MG63 (cell line): Measurements from ENCODE around the gene CEP112. TPM values are rescaled to one million over a fixed set of nuclear protein-coding genes. Genes with fewer than 3 reads are reported as not detected.
"Not testable (repeated sequence)": the region's sequence is repeated elsewhere in the genome, so short reads cannot be mapped to it uniquely, and the experiment has no call there.

Experiments
- DNase-seq: peaks from one replicate; pipeline ENCODE4 v3.0.0-alpha.2; 2020
- H3K27me3 ChIP-seq: fragments of 250-450 bp; sonication (Bioruptor Pico); 2 replicates; pipeline ENCODE4 v1.5.1; 2020; ENCODE audit warnings: mild to moderate bottlenecking, moderate library complexity
- H3K36me3 ChIP-seq: fragments of 250-450 bp; sonication (Bioruptor Pico); 2 replicates; pipeline ENCODE4 v1.5.1; 2020; ENCODE audit warnings: mild to moderate bottlenecking, moderate library complexity
- H3K4me3 ChIP-seq: fragments of 250-450 bp; sonication (Bioruptor Pico); 2 replicates; pipeline ENCODE4 v1.5.1; 2020; ENCODE audit warnings: mild to moderate bottlenecking, moderate library complexity
- H3K9me3 ChIP-seq: fragments of 250-450 bp; sonication (Bioruptor Pico); 2 replicates; pipeline ENCODE4 v1.5.1; 2020; ENCODE audit warnings: mild to moderate bottlenecking, moderate library complexity
- total RNA-seq: library from RNA; depleted of rRNA; stranded (reverse); fragments of >200 nt; shearing (Covaris generic); gene quantifications from 2 replicates; pipeline ENCODE4 v1.2.3, GENCODE V29; 2014; ENCODE audit warnings: low replicate concordance

Gene CEP112
- total RNA-seq, 1 experiment from 2014 or later: 0.59 TPM

DNA sequence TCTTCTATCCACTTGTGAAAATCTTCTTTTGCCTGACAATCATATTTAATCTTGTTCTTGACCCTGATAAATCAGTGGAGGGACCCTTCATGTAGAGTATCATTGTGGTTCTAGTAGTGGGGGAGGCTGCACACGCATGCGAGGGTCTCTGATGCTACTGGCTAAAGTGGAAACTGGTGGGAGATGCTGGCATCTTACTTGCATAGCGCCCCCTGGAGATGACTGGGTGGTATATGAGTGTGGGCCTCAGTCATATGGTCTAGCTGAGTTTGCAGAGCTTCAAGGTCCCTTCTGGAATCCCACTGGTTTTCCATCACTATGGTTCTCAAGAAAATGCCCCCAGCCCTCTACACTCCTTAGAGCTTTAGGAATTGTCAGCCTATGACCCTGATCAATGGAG is 394.1 kb downstream of the CEP112 start:
- no peak for DNase-seq
- no peaks in the 10 kb centered on the region for H3K36me3 ChIP-seq
- no peaks in the 10 kb centered on the region for H3K27me3 ChIP-seq
- no peak overlapping the region for H3K4me3 ChIP-seq
- peaks cover 24% of the 10 kb centered on the region for H3K9me3 ChIP-seq

DNA sequence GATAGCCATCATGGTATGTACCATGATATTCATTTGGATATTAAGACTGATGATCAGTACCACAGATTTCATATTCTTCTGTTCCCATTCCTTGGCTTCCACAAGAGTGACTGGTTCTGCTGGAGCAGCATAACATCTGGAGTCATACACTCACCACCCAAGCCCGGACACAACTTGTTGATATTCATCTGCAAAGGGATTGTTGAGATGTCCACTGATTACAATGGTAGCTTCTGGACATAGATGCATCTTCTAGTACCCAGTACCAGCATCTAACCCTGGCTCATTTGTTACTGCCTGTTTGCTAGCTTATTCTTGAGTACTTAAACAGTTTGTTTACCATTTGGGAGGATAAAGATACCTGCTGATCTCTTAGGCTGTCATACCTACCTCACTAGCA is 394.8 kb downstream of the CEP112 start:
- peaks cover 17% of the 10 kb centered on the region for H3K9me3 ChIP-seq
- no peaks in the 10 kb centered on the region for H3K27me3 ChIP-seq
- no peak for DNase-seq
- no peak overlapping the region for H3K4me3 ChIP-seq
- H3K36me3 ChIP-seq: no peaks in the 10 kb centered on the region

GRCh38 chr17:65794572-65794971 is 397.4 kb downstream of the CEP112 start:
- DNase-seq: no peak
- H3K4me3 ChIP-seq: no peak overlapping the region
- H3K36me3 ChIP-seq: no peaks in the 10 kb centered on the region
- no peaks in the 10 kb centered on the region for H3K9me3 ChIP-seq
- H3K27me3 ChIP-seq: no peaks in the 10 kb centered on the region

DNA sequence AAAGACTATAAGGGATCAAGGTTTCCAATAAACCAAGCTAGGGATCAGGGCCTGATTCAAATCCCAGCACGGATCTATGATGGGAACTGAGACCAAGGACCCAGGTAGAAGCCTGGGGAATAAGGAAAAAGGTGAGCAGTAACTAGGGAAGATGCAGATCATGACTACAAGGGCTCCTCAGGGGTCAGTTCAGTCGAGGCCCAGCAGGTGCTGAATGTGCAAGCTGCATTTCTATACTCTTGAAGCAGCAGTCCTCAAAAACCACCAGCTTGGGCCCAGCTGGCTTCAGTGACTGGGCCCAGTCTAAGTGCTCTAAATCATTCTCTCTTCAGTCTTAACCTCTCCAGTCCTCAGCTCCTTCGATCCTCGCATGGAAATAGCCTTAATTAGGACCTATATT is 401.7 kb downstream of the CEP112 start:
- Histone ChIP-seq H3K9me3 (no peaks in the 10 kb centered on the region), H3K36me3 (no peaks in the 10 kb centered on the region), H3K27me3 (no peaks in the 10 kb centered on the region), H3K4me3 (no peak overlapping the region)
- DNase-seq: no peak

GRCh38 chr17:65787503-65787902 is 404.4 kb downstream of the CEP112 start:
- H3K27me3 ChIP-seq: no peaks in the 10 kb centered on the region
- DNase-seq: no peak

GRCh38 chr17:65786479-65786878 is 405.5 kb downstream of the CEP112 start:
- Histone ChIP-seq H3K36me3 (no peaks in the 10 kb centered on the region), H3K27me3 (no peaks in the 10 kb centered on the region), H3K9me3 (peaks cover 8% of the 10 kb centered on the region), H3K4me3 (no peak overlapping the region)
- peak; percentile 28 for DNase-seq

More at GRCh38 chr17:65787503-65787902, 404.4 kb downstream of the CEP112 start:
- no peaks in the 10 kb centered on the region for H3K36me3 ChIP-seq
- no peak overlapping the region for H3K4me3 ChIP-seq
- peaks cover under 1% of the 10 kb centered on the region; the same call in 1 of the 2 replicates for H3K9me3 ChIP-seq

DNA sequence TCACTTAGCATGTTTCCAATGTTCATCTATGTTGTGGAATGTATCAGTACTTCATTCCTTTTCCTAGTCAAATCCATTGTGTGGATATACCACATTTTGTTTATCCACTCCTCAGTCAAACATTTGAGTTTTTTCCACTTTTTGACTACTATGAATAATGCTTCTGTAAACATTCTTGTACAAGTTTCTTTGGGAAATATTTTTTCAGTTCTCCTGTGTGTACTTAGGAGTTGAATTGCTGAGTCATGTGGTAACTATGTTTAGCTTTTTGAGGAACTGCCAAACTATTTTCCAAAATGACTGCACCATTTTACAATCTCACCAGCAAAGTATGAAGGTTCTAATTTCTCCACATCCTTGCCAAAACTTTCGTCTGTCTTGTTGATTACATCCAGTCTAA is 406.8 kb downstream of the CEP112 start:
- no peak for DNase-seq

DNA sequence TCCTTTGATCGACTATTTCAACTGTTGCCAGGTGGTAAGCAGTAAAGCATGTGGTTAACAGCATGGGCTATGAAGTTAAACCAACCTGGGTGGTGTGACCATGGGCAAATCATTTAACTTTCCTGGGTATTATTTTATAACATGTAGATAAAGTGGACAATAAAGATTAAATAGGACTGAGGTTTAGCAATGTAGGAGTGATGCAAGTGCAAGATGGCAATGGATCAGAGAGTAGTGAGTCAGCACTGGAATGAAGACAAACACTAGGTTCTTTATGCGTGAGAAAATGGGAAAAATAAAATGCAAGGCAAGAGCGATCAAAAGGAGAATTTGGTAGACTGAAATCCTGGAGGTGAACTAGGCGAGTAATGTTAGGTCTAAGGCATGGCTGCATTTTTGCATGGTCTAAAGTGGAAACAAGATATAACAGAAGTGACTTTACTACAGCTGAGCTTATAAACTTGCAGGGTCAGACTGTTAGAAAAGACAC is 408.0 kb downstream of the CEP112 start:
- H3K27me3 ChIP-seq: no peaks in the 10 kb centered on the region
- H3K4me3 ChIP-seq: no peak overlapping the region
- peaks cover 8% of the 10 kb centered on the region for H3K9me3 ChIP-seq
- H3K36me3 ChIP-seq: no peaks in the 10 kb centered on the region
- DNase-seq: peak; percentile 67

More for the DNA sequence above, 406.8 kb downstream of the CEP112 start:
- Histone ChIP-seq H3K9me3 (peaks cover 8% of the 10 kb centered on the region), H3K4me3 (no peak overlapping the region), H3K27me3 (no peaks in the 10 kb centered on the region), H3K36me3 (no peaks in the 10 kb centered on the region)

DNA sequence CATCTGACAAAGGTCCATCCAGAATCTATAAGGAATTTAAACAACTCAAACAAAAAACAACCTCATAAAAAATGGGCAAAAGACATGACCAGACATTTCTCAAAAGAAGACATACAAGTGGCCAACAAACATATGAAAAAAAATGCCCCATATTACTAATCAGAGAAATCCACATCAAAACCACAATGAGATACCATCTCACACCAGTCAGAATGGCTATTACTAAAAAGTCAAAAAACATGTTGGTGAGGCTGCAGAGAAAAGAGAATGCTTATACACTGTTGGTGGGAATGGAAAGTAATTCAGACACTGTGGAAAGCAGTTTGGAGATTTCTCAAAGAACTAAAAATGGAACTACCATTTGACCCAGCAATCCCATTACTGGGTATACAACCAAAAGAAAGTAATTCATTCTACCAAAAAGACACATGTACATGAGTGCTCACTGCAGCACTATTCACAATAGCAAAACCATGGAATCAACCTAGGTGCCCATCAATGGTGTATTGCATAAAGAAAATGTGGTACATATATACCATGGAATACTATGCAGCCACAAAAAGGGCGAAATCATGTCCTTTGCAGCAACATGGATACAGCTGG is 409.7 kb downstream of the CEP112 start:
- not testable (repeated sequence) for H3K9me3 ChIP-seq, DNase-seq, H3K36me3 ChIP-seq, H3K27me3 ChIP-seq, H3K4me3 ChIP-seq

DNA sequence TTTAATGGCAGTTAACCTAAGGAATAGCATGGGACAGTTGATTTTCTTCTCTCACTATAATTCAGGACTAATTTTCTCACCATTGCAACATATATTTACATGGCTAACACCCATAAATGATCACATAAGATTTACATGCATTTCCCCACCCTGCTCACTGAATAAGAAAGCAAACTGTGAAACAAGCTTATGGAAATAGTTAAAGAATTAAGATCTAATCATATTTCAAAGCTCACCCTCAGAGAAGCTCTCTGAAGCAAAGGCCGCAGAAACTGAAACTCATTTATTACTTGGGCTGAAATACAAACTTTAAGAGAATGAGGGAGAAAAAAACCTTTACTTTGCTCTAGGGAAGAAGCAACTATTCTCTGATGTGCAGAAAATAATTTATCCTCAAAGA is 411.8 kb downstream of the CEP112 start:
- Histone ChIP-seq H3K9me3 (peaks cover 8% of the 10 kb centered on the region), H3K36me3 (no peaks in the 10 kb centered on the region), H3K27me3 (no peaks in the 10 kb centered on the region), H3K4me3 (no peak overlapping the region)
- no peak for DNase-seq

GRCh38 chr17:65776890-65777289 is 415.0 kb downstream of the CEP112 start:
- no peaks in the 10 kb centered on the region for H3K36me3 ChIP-seq
- no peak for DNase-seq
- no peak overlapping the region for H3K4me3 ChIP-seq
- H3K9me3 ChIP-seq: peaks cover 1% of the 10 kb centered on the region; the same call in 1 of the 2 replicates
- H3K27me3 ChIP-seq: no peaks in the 10 kb centered on the region

DNA sequence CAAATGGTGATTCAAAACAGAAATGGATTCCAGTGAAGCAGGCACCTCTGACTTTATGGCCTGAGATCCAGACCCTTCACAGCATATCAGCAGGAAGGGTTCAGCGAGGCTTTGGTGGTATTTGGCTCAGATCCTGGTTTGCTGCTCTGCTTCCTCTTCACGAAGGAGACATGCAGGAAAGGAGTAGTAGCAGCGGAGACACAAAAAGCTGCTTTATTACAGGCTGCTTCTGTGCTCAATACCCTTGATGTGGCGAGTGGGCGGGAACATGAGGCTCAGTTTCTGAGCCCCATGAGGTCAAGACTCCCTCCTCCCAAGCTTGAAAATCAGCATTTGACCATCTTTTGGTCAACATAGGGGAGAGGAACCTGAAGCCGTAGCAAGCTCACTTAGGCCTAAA is 417.1 kb downstream of the CEP112 start:
- no peaks in the 10 kb centered on the region for H3K27me3 ChIP-seq
- no peaks in the 10 kb centered on the region for H3K9me3 ChIP-seq
- no peak overlapping the region for H3K4me3 ChIP-seq
- DNase-seq: no peak
- H3K36me3 ChIP-seq: no peaks in the 10 kb centered on the region

- Histone ChIP-seq H3K27me3 (no peaks in the 10 kb centered on the region), H3K9me3 (no peaks in the 10 kb centered on the region; the same call in 1 of the 2 replicates), H3K36me3 (no peaks in the 10 kb centered on the region), H3K4me3 (no peak overlapping the region)
- DNase-seq: no peak
Measured at GRCh38 chr17:65772989-65773388, 418.9 kb downstream of the CEP112 start.

DNA sequence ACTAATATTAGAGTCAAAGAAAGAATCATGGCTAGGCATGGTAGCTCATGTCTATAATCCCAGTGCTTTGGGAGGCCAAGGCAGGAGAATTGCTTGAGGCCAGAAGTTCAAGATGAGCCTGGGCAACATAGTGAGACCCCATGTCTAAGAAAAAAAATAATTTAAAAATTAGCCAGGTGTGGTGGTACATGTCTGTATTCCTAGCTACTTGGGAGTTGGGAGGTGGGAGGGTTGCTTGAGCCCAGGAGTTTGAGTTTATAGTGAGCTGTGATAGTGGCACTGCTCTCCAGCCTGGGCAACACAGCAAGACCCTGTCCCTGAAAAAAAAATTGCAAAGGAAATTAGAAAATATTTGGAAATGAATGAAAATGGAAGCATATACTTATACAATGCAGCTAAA is 420.2 kb downstream of the CEP112 start:
- Histone ChIP-seq H3K36me3 (no peaks in the 10 kb centered on the region), H3K9me3 (no peaks in the 10 kb centered on the region; the same call in 1 of the 2 replicates), H3K27me3 (no peaks in the 10 kb centered on the region), H3K4me3 (no peak overlapping the region)
- DNase-seq: no peak

DNA sequence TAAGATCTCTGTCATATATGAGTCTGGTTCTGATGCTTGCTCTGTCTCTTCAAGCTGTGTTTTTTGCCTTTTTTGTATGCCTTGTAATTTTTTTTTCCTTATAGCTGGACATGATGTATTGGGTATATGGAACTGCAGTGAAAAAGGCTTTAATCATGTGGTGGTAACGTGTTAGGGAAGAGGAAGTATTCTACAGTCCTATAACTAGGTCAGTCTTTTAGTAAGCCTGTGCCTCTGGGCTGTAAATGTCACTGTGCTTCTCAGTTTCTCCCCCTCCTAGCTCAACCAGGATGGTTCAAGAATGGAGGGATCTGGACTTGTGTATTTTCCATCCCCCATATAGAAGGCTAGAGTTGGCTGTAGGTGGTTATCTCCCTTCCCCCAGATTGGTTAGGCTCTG is 428.1 kb downstream of the CEP112 start:
- H3K4me3 ChIP-seq: no peak overlapping the region
- H3K36me3 ChIP-seq: no peaks in the 10 kb centered on the region
- no peak for DNase-seq
- H3K27me3 ChIP-seq: no peaks in the 10 kb centered on the region
- no peaks in the 10 kb centered on the region; the same call in 1 of the 2 replicates for H3K9me3 ChIP-seq

GRCh38 chr17:65762973-65763372 is 429.0 kb downstream of the CEP112 start:
- H3K9me3 ChIP-seq: no peaks in the 10 kb centered on the region; the same call in 1 of the 2 replicates
- DNase-seq: no peak
- H3K36me3 ChIP-seq: no peaks in the 10 kb centered on the region
- H3K27me3 ChIP-seq: no peaks in the 10 kb centered on the region
- H3K4me3 ChIP-seq: no peak overlapping the region

GRCh38 chr17:65759532-65759931 is 432.4 kb downstream of the CEP112 start:
- DNase-seq: no peak
- no peaks in the 10 kb centered on the region for H3K9me3 ChIP-seq

DNA sequence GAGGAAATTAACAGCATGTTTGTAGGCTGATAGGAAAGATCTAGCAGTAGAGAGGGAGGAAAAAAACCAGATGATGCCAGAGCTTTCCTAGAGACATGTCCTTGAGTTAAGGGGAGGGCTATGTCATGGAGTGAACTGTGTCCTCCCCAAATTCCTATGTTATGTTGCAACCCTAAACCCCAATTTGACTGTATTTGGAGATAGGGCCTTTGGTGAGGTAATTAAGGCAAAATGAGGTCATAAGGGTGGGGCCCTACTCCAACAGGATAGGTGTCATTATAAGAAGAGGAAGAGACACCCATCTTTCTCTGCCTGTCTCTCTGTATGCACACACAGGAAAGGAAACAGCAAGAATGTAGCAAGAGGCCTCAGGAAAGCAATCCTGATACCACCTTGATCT is 435.2 kb downstream of the CEP112 start:
- no peak for DNase-seq
- Histone ChIP-seq H3K4me3 (no peak overlapping the region), H3K27me3 (no peaks in the 10 kb centered on the region), H3K36me3 (no peaks in the 10 kb centered on the region), H3K9me3 (no peaks in the 10 kb centered on the region)

More at GRCh38 chr17:65759532-65759931, 432.4 kb downstream of the CEP112 start:
- H3K36me3 ChIP-seq: no peaks in the 10 kb centered on the region
- H3K27me3 ChIP-seq: no peaks in the 10 kb centered on the region
- no peak overlapping the region for H3K4me3 ChIP-seq
